GM19328 (cell line): ENCODE measurements around the gene HIVEP3.

Experiments
- ATAC-seq: cut with Tn5 transposase; IDR thresholded peaks from one replicate; pipeline ENCODE4 v1.9.1; 2021; ENCODE audit warnings: mild to moderate bottlenecking, moderate library complexity; ENCODE audit not compliant: unreplicated experiment

Gene HIVEP3

DNA sequence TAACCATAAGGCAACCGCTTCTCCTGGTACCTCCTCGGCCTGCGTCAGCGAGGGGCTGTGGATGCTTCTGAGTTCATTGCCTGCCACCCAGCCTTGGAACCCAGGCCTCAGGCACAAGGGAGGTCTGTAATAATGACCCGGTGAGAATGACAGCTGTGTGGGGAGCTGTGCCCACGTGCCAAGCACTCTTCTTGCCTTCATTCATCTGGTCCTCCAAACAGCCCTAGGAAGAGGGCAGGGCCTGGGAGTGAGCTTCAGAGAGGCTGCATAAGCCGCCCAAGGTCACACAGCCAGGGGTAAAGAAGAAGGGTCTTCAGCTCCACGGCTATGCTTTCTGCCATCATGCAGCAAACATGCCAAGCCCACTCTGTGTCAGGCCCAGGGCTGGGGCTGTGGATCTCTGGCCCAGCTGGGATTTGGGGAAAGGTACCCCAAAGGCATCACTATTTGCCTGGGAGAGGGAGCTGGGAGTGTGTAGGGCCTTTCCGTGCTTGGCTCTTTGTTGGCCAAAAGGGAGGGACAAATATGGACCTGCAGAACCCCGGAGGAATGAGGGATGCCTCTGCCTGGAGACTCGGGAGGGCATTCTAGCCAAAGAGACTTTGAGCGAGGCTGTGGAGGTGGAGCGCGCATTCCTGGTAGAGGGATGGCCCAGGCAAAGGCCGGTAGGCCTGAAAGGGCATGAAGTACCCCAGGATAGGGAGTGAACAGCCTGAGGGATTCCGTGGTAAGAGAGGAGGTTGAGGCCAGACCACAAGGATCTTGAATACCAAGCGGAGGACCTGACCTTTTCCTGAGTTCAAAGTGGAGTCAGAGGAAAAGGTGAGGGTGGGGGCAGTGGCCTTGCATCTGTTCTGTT lies 424.1 kb downstream of the HIVEP3 start:
- ATAC-seq: no peak

DNA sequence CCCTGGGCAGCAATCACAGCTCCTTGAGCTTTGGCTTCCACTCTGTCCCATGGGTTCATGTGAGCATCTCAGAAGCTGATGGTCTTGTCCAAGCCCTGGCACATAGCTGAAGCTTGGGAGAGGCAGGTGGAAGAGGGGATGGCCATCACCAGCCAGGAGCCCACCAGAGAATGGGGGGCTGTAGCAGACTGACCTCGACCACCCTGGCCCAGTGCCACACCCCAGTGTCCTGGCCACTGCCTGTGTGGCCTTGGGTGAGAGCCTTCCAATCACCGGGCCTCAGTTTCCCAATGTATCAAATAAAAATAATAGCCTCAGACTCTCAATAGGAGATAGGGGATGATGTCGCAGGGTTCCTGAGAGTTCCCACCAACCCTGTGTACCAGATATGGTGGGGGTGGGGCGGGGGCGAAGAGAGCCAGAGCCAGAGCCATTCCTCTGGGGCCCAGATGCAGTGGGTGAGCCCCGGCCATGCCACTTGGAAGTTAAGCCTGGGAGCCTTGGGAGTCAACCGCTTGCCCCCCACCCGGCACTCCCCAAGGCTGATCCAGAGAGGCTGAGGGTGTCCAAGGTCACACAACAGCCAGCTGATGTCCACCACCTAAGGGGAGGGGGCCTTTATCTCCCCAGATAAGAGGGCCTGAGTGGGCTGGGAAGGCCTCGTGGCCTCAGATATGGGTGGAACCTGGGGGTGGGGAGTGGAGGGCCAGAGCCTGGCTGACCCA lies 424.9 kb downstream of the HIVEP3 start:
- ATAC-seq: no peak

DNA sequence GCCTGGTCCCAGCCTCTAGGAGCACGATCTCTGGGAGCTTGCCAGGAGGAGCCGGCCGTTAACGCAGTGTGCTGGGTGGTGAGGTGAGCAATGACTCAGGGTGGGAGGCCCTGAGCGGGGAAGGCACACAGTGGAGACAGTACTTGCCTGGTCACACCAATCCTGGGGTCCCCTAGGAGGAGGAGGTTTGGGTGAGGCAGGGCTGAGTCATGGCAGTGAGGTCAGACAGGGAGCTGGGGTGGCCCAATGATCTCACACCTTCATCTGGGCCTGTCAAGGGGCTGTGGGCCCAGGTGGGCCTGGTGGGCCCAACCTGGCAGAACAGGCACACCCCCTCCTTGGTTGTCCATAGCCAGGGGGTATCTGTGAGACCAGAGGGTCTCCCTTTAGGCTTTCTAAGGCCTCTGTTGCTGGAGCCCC lies 425.6 kb downstream of the HIVEP3 start:
- ATAC-seq: no peak

DNA sequence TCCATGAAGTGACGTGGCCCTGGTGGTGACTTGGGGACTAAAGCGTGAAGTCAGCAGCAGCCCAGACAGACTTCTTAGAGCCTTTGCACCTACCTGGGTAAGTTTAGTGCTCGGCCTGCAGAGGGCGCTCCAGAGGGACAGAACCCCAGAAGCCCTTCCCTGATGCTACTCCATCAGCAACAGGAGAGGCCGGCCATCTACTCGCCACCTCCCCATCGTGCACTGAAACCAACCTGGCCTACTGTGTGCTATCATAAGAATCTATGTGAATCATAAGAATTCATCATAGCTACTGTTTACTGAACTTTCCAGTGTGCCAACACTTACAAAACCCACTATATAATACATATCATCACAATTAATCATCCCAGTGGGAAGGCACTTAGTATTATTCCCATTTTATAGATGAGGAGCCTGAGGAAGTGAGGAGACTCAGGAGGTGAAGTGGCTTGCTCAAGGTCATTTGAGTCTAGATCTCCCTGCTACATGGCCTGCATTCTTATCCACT lies 426.3 kb downstream of the HIVEP3 start:
- no peak for ATAC-seq

GRCh38 chr1:41490911-41491310 lies 427.8 kb downstream of the HIVEP3 start:
- ATAC-seq: no peak

DNA sequence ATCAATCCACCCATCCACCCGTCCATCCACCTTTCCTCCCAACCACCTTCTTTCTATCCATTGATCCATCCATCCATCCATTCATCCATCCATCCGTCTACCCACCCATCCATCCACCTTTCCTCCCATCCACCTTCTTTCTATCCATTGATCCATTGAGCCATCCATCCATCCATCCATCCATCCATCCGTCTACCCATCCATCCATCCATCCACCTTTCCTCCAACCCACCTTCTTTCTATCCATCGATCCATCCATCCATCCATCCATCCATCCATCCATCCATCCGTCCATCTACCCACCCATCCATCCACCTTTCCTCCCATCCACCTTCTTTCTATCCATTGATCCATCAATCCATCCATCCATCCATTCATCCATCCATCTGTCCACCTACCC lies 429.2 kb downstream of the HIVEP3 start:
- no peak for ATAC-seq

DNA sequence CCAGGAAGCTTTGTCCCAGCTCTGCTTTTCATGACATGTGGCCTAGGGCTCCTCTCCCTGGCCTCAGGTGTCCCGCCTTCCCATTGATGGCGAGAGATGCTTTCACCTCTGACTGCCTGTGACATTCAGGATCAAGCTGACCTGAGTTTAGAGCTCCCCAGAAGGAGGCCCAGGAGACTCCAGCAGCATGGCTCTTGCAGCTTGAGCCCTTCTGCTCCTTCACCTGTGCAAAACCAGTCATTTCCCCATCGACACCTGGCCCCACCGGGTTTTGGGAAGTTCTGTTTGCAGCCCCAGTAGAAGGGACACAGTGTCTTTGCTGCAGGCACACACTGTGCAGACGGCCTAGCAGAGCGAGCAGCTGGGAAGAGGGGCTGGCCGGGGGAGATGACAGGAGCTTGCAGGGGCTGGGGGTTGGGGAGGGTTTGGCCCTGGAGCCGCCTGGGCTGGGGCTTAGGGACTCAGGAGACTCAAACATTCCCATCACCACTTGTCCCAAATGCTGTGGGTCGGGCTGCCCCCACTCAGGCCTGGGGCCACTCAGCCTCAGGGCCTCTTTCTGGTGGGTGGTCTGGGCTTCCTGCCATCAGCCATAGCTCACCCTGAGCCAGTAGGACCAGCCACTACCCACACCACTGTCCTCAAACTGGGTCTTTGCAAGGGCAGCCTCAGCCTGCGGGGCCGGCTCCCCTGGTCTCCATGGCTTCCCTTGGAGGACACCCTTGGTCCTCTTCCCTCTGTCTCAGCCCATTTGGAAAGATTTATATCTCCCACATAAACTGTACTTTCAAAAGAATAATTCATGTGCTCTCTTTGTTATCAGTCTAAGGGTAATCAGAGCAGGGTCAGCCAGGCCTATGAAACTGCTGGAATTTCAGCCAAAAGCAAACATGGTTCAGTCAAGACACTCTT lies 430.4 kb downstream of the HIVEP3 start:
- no peak for ATAC-seq

DNA sequence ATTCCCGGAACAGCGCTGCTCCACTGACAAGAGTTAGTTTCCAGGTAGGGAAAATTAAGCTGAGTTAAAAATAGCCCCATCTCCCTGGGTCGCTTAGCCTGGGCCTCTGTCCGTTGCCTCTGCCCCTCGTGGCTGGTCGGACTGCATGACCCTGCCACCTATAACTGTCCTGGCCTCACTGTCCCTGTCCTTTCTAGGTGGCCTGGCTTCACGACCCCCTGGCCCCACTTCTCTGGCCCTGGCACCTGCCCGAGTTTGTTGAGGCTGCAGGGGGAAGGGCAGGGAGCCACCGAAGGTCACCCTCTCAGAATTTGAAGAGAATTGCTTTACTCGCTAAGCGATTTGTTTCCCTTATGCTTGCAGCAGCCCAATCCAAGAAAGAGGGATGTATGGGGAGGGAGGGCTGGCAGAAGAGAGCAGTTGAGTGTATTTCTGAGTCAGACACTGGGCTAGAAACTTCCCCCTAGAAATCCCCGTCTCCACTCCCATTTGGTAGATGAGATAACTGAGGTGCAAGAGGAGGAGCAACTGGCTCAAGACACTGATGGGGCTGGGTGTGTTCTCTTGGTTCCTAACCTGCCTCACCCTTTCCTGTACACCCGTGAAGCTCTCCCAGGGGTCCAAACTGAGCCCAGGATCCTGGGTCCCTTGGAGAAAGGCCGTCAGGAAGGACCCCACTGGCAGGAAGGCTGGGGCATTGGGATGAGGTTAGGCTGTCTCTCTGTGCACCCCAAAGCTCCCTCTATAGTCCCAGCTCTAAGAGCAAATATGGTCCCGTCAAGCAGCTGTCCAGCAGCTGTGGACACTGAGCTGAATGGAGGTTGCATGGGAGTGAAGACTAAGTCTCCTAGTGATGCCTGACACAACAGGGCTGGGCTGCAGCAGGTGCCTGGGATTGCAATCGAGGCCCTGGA lies 431.3 kb downstream of the HIVEP3 start:
- no peak for ATAC-seq

DNA sequence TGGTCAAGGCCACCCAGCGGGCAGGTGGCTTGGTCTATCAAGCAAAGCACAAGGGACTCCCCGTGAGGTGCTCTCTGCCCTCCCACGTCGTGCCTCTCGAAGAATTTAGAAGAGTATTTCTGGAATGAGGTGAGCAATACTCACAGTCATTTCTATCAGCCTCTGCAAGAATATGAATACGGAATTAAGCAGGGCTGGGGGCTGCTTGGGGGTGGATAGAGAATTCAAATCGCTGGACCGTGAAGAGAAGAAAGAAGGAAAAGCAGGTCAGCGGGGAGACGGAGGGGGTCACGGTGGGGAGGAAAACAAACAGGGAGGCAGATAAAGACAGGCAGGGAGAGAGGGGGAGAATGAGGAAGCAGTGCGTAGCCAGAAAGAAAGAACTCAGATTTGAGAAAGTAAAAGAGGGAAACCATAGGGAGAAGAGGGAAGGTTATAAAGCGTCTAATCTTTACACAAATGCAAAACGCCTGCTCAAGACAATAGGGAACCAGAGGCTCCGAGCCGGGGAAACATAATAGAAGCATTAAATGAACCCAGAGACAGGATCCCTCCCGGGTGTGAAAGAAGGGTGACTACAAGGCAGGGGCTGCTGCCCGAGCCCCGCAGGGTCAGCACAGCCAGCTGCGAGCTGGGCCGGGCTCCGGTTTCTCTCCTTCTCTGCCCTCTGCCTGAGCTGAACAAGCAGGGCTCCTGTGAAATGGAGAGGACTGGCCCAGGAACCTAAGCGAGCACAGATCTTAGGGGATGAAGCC lies 432.2 kb downstream of the HIVEP3 start:
- ATAC-seq: no peak

GRCh38 chr1:41486053-41486370 lies 432.7 kb downstream of the HIVEP3 start:
- ATAC-seq: no peak

- ATAC-seq: no peak
Measured at GRCh38 chr1:41485605-41486004, 433.1 kb downstream of the HIVEP3 start.

GRCh38 chr1:41484402-41485241 lies 434.1 kb downstream of the HIVEP3 start, which contains the start of gene EDN2:
Gene EDN2 (minus strand): TSS chr1:41484683. CDS start chr1:41484601, 82 bp downstream.
- no peak for ATAC-seq

- ATAC-seq: no peak
Measured at GRCh38 chr1:41483960-41484401, 434.7 kb downstream of the HIVEP3 start.

DNA sequence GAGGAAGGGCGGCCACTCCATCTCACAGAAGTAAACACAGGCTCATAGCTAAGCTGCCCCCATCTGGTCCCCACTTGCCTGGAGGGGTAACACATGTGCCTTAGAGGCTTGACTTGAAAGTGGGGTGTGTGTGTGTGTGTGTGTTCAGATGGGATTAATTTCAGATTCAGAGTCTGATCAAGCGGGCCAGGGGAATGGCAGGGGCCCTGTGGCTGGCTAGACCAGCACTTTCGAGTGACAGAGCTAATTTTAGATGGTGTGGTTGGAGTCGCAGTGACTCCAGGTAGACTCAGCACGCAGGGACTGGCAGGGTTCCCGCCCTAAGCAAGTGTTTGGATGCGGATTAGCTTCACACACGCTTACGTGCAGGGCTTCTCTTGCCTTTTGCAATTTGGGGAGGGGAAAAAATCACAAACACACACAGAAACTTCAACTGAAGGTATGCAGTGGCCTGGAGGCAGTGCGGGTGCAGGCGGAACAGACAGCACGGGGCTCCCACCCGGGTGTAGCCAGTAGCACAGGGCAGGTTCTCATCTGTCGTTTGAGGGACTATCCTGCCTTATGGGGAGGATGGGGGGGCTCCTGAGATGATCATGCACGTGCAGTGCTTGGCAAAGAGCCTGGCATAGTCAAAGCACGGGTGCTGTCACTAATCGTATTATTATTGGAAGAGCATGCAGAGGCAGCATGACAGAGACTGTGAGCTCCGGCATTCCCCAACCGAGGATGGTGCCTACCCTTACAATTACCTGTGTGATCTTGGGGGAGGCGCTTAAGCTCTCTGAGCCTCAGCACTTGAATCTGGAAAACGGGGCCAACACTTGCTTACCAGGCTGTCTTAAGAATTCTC lies 435.5 kb downstream of the HIVEP3 start:
- no peak for ATAC-seq

GRCh38 chr1:41482001-41482765 lies 436.5 kb downstream of the HIVEP3 start:
- ATAC-seq: no peak

GRCh38 chr1:41481109-41481775 lies 437.5 kb downstream of the HIVEP3 start:
- ATAC-seq: no peak
